Gastroesophageal sphincter (tissue), 3 donors: ENCODE measurements around the gene NPIPA3.
"Not testable (repeated sequence)": the region's sequence is repeated elsewhere in the genome, so short reads cannot be mapped to it uniquely, and the experiment has no call there.

ENCODE experiments used
- CTCF ChIP-seq, 4 experiments: fragments of 200-600 bp in 2 of 4; fragments of 450-650 bp in 2 of 4; sonication (generic) in 1 of 4; IDR thresholded peaks; one replicate each; pipeline ENCODE4 v1.5.1; 2017 to 2019; ENCODE audit warnings: antibody characterized with exemption in 4 of 4, mild to moderate bottlenecking in 2 of 4, moderate library complexity in 2 of 4
- POLR2A ChIP-seq, 2 donors: fragments of 450-650 bp; IDR thresholded peaks; one replicate each; pipeline ENCODE4 v1.6.1; 2017; ENCODE audit warnings: antibody characterized with exemption in 2 of 2, mild to moderate bottlenecking in 2 of 2, moderate library complexity in 1 of 2
- POLR2AphosphoS5 ChIP-seq: sonication (generic); formaldehyde crosslinking; IDR thresholded peaks from one replicate; pipeline ENCODE4 v1.6.1; 2017; ENCODE audit warnings: antibody characterized with exemption

- TF ChIP-seq CTCF (IDR thresholded peaks at IDR 0.05); POLR2AphosphoS5; POLR2A (IDR thresholded peaks at IDR 0.05): not testable (repeated sequence)
Measured at GRCh38 chr16:14701859-14702258, 1.4 kb upstream of the NPIPA3 start.
